ENCODE results near the gene IGF2BP1.

IGF2BP1 gene

DNA sequence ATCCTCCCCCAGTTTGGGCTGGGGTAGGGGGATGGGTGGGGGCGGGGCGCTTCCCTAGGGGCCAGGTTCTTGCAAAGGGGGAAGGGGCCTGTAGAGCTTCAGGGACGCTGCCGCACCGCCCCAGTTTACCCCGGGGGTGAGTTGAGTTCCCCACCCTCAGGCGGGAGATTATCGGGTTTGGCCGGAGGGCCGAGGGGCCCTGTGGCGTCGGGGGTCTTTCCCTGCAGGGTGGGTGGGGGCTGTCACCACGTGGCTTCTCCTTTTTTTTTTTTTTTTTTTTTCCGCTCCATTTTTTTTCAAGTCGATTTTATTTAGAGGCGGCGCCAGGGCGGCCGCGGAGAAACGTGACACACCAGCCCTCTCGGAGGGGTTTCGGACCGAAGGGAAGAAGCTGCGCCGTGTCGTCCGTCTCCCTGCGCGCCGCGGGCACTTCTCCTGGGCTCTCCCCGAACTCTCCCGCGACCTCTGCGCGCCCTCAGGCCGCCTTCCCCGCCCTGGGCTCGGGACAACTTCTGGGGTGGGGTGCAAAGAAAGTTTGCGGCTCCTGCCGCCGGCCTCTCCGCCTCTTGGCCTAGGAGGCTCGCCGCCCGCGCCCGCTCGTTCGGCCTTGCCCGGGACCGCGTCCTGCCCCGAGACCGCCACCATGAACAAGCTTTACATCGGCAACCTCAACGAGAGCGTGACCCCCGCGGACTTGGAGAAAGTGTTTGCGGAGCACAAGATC lies at the start of gene IGF2BP1:
IGF2BP1 (plus strand) TSS at position 283 of the 724 bp plus-strand sequence; CDS start at position 644, 361 bp downstream.
- TF ChIP-seq, protein P1, sequence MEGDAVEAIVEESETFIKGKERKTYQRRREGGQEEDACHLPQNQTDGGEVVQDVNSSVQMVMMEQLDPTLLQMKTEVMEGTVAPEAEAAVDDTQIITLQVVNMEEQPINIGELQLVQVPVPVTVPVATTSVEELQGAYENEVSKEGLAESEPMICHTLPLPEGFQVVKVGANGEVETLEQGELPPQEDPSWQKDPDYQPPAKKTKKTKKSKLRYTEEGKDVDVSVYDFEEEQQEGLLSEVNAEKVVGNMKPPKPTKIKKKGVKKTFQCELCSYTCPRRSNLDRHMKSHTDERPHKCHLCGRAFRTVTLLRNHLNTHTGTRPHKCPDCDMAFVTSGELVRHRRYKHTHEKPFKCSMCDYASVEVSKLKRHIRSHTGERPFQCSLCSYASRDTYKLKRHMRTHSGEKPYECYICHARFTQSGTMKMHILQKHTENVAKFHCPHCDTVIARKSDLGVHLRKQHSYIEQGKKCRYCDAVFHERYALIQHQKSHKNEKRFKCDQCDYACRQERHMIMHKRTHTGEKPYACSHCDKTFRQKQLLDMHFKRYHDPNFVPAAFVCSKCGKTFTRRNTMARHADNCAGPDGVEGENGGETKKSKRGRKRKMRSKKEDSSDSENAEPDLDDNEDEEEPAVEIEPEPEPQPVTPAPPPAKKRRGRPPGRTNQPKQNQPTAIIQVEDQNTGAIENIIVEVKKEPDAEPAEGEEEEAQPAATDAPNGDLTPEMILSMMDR (IDR thresholded peaks at IDR 0.05; ENCODE audit: insufficient read depth, missing control alignments) = no peak
- no peak for DNase-seq (ENCODE audit: insufficient read length, low spot score)
- no peak for FAIRE-seq

DNA sequence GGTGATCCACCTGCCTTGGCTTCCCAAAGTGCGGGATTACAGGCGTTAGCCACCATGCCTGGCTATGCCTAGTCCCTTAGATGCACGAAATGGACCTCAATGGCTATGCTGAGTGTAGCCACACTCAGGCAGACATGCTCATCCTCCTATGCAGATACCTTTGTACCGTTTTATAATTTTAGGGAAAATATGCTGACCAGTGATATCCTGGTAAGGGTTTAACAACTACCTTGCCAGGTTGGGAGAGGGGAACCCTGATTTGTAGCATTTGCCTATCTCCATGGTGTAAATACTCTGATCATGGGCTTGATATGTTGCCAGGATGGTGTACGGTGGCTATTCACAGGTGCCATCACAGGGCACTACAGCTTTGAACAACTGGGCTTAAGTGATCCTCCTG lies 45.6 kb upstream of the IGF2BP1 start:
- TF ChIP-seq, protein P1 (IDR thresholded peaks at IDR 0.05; ENCODE audit: insufficient read depth, missing control alignments) = no peak
- FAIRE-seq = no peak
- DNase-seq (ENCODE audit: insufficient read length, low spot score) = no peak

DNA sequence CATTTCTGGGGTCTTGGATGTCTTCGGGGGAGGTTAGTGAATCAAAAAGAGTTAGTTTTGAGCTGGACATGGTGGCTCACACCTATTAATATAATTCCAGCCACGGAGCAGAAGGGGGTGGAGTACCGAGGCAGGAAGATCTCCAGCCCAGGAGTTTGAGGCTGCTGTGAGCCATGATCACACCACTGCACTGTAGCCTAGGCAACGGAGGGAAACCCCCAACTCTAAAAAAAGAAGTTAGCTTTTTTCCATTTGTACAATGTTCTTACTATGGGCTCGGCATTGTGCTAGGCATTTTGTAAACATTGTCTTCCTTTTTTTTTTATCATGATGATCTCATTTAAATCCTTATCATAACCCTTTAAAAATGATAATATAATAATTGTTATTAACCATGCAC lies 44.3 kb upstream of the IGF2BP1 start:
- TF ChIP-seq, protein P1 (IDR thresholded peaks at IDR 0.05; ENCODE audit: insufficient read depth, missing control alignments) = no peak
- DNase-seq (ENCODE audit: insufficient read length, low spot score) (no peak), FAIRE-seq (no peak)

DNA sequence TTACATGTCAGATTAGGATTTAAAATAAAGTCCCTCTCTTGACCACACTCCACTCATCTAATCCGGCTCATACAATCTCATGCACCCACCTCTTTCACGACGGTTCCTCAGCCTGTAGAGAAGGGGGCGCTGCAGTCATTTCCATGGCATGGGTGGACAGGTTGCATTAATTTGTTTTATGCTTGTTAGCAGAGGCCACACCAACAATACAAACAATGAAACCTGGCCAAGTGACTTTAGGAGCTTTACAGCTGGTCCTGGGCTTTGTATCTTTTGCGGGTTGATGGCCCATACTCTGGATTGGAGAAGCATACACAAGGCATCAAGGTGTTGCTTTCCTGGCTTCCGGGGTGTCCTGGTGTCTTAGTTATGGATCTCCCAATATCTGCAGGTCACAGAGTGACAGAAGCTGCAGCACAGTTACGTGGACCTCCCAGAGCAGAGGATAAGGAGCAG lies 42.9 kb upstream of the IGF2BP1 start:
- DNase-seq (ENCODE audit: insufficient read length, low spot score) (no peak), FAIRE-seq (no peak)
- TF ChIP-seq, protein P1 (IDR thresholded peaks at IDR 0.05; ENCODE audit: insufficient read depth, missing control alignments) = peak; percentile 93

DNA sequence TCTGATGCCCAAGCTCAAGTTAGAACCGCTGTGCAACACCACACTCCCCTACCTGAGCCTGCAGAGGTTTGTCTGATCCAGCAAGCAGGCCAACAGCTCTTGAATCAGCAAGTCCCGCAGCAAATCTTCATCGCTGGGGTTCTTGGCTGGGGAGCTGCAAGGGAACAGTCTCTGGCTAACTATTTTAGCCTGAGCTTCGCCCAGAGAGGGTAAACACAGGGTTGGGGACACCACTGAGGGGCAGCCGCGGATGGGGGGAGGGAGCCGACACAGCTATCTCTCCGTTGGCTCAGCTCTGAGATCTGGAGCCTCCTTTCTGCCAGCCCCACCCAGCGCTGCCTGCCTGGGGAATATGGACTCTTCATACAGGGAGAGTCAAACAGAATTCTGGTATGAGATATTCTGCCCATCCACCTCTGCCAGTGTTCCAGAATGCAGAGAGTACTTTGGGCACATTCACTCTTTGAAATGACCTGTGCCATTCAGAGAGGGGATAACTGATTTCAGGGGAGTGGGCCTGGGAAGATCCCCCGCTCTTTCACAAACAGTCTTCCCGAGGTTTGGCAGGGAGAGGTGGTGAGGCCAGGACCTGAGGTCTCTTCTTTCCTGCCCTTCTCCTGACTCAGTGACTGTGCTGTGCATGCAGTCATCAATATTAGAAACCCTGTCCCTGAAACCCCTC lies 36.2 kb upstream of the IGF2BP1 start:
- DNase-seq (ENCODE audit: insufficient read length, low spot score) (no peak), FAIRE-seq (no peak)
- TF ChIP-seq, protein P1 (IDR thresholded peaks at IDR 0.05; ENCODE audit: insufficient read depth, missing control alignments) = no peak

DNA sequence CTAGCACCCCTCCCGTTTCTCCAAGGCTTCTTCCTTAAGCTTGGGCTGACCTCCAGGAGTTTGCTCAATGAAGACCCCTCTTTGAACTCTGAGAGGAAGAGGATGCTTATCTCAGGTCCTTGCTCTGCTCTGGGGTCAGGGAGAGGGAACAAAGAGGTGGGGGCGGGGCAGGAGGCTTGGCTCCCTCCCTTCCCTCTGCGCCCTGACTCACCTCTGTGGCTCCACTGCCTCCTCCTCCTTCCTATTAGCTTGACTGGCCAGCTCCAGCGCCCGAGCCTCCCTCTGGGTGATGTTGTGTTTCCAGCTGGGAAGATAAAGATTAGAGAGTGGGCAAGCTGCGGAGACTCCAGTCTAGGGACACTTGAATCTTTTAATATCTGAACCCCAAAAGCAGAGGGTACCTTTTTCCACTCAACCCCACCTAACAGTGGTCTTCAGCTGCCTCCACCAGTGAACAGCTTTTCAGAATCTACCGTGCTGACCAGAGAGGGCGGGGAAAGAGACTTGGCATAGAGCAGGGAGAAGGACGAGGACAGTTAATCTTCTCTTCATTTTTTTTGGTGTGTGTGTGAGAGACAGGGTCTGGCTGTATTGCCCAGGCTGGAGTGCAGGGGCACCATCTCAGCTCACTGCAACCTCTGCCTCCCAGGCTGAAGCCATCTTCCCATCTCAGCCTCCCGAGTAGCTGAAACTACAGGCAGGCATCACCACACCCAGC lies 35.5 kb upstream of the IGF2BP1 start:
- TF ChIP-seq, protein P1 (IDR thresholded peaks at IDR 0.05; ENCODE audit: insufficient read depth, missing control alignments) = no peak
- FAIRE-seq (no peak), DNase-seq (ENCODE audit: insufficient read length, low spot score) (no peak)
